ENCODE results near the gene FEN1. TPM values are rescaled to one million over a fixed set of nuclear protein-coding genes. Genes with fewer than 3 reads are reported as not detected.

The FEN1 gene
- total and polyA plus RNA-seq, 2 donors from 2014 or later, result 8.5 to 8.8 TPM

DNA sequence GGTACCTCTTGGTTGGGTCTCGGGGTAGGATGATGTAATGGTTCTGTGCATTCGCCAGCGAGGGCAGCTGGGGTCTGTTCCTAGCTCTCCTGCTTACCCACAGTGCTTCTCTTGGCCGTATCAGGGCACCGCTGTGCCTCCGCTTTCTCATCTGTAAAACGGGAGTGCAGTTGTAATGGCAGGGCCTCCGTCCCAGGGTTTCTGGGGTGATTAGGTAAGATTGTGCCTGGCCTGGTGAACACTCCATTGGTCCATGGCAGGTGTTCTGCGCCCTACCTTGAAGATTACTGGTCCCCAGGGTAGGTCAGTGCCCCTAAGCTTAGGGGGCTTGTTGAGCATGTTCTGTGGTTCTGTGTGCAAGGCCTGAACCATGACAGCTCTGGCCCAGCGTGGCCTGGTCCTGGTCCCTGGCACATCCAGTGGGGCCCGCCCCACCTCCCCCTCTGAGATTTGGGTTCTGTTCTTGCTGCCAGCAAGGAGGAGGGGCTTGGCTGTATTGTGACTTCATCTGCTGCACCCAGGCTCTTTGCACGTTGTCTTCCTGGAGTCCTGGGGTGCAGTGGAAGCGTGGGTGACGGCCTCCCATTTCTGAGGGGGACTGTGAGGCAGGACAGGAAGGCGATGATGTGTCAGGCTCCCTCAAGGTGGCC is 35.4 kb upstream of the FEN1 start:
- Histone ChIP-seq H3K36me3 (ENCODE audit: control insufficient read depth in 2 of 3, insufficient read depth in 3 of 3, low read length in 3 of 3) (no peaks in the 10 kb centered on the region), H3K4me3 (ENCODE audit: low read length in 3 of 3) (peak overlapping the region in 2 of 3 donors; percentile 25 to 49), H3K27me3 (ENCODE audit: control insufficient read depth, insufficient read depth, low read length) (no peaks in the 10 kb centered on the region), H3K4me1 (ENCODE audit: control insufficient read depth in 2 of 3, insufficient read depth in 2 of 3, low read depth in 1 of 3, low read length in 3 of 3) (peaks cover 0 to 19% (median 0%) of the 10 kb centered on the region in 3 donors), H3K9ac (ENCODE audit: low read length in 3 of 3) (peak overlapping the region in 1 of 3 donors; percentile 46), H3K27ac (ENCODE audit: low read depth in 2 of 2, low read length in 2 of 2) (peak overlapping the region; percentile 41 to 75), H3K9me3 (ENCODE audit: control insufficient read depth in 2 of 3, insufficient read depth in 1 of 3, low read length in 3 of 3) (no peaks in the 10 kb centered on the region)
- DNase-seq (no peak), FAIRE-seq (no peak)
- no peak for TF ChIP-seq CTCF (IDR thresholded peaks at IDR 0.05; ENCODE audit: borderline replicate concordance, extremely low read depth, insufficient read depth)
- intact Hi-C loops (cut with DNase I), result no loop called here

DNA sequence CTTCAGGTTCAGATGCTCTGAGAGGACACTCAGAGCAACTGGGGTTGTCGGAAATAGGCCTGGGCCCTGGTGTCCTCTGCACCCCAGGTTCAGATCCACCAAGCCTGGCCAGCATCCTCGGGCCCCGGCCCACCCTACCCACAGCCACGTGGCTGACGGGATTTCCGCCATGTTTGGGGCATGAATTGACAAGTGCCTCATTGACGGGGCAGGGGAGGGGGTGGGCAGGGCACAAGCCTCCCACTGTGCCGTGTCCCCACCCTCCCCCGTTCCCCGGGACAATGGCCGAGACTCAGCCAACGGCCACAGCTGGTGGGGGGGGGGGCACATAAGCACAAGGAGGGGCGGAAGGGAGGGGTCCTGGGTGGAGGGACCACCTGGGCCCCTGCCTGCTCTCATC is 31.8 kb upstream of the FEN1 start:
- no peaks in the 10 kb centered on the region for H3K9me3 ChIP-seq (ENCODE audit: control insufficient read depth in 2 of 3, insufficient read depth in 1 of 3, low read length in 3 of 3)
- FAIRE-seq (no peak), DNase-seq (no peak)
- H3K4me3 ChIP-seq (ENCODE audit: low read length in 3 of 3), result no peak overlapping the region
- H3K9ac ChIP-seq (ENCODE audit: low read length in 3 of 3), result no peak overlapping the region
- TF ChIP-seq CTCF (IDR thresholded peaks at IDR 0.05; ENCODE audit: borderline replicate concordance, extremely low read depth, insufficient read depth), result no peak
- no peak overlapping the region for H3K27ac ChIP-seq (ENCODE audit: low read depth in 2 of 2, low read length in 2 of 2)
- intact Hi-C loops (cut with DNase I), result no loop called here
- H3K27me3 ChIP-seq (ENCODE audit: control insufficient read depth, insufficient read depth, low read length), result no peaks in the 10 kb centered on the region
- H3K4me1 ChIP-seq (ENCODE audit: control insufficient read depth in 2 of 3, insufficient read depth in 2 of 3, low read depth in 1 of 3, low read length in 3 of 3), result peaks cover 0 to 13% (median 0%) of the 10 kb centered on the region in 3 donors
- no peaks in the 10 kb centered on the region for H3K36me3 ChIP-seq (ENCODE audit: control insufficient read depth in 2 of 3, insufficient read depth in 3 of 3, low read length in 3 of 3)

DNA sequence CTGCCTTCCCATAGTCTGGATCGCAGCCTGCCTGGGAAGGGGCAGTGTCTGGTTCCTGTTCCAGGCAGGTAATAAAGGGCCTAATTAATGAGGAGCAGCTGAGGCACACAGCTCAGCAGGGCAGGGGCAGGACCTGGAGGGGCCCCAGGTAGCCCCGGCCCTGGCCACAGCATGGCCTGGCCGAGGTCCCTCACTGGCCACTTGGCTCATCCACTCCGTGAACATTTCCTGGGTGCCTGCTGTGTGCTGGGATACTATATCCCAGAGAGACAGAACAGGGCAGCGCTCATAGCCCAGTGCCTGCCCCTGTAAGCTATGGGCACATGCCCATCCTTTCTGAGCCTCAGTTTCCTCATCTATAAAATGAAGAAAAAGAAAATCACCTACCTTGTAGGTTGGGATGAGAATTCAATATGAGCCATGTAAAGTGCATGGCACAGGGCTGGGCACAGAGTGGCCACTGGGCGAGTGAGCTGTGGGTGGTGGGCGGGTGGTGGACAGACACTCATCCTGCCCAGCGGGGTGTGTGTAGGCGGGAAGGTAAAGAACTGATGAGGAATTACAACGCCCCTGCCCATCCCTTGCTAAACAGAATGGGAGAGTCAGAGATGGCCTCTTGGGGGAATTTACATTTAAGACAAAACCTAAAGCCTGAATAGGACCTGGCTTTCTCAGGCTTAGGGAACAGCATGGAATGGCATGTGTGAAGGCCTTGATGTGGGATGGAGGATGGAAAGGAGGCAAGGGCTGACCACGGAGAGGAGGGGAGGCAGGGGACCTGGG is 31.1 kb upstream of the FEN1 start:
- DNase-seq (no peak), FAIRE-seq (no peak)
- Histone ChIP-seq H3K27me3 (ENCODE audit: control insufficient read depth, insufficient read depth, low read length) (no peaks in the 10 kb centered on the region), H3K9ac (ENCODE audit: low read length in 3 of 3) (no peak overlapping the region), H3K27ac (ENCODE audit: low read depth in 2 of 2, low read length in 2 of 2) (no peak overlapping the region), H3K9me3 (ENCODE audit: control insufficient read depth in 2 of 3, insufficient read depth in 1 of 3, low read length in 3 of 3) (no peaks in the 10 kb centered on the region), H3K36me3 (ENCODE audit: control insufficient read depth in 2 of 3, insufficient read depth in 3 of 3, low read length in 3 of 3) (no peaks in the 10 kb centered on the region), H3K4me1 (ENCODE audit: control insufficient read depth in 2 of 3, insufficient read depth in 2 of 3, low read depth in 1 of 3, low read length in 3 of 3) (peaks cover 0 to 7% (median 0%) of the 10 kb centered on the region in 3 donors), H3K4me3 (ENCODE audit: low read length in 3 of 3) (no peak overlapping the region)
- no peak for TF ChIP-seq CTCF (IDR thresholded peaks at IDR 0.05; ENCODE audit: borderline replicate concordance, extremely low read depth, insufficient read depth)
- intact Hi-C loops (cut with DNase I), result no loop called here

Data from kidney (tissue), 14 donors.